ENCODE results near the gene SLC5A6.

The SLC5A6 gene

DNA sequence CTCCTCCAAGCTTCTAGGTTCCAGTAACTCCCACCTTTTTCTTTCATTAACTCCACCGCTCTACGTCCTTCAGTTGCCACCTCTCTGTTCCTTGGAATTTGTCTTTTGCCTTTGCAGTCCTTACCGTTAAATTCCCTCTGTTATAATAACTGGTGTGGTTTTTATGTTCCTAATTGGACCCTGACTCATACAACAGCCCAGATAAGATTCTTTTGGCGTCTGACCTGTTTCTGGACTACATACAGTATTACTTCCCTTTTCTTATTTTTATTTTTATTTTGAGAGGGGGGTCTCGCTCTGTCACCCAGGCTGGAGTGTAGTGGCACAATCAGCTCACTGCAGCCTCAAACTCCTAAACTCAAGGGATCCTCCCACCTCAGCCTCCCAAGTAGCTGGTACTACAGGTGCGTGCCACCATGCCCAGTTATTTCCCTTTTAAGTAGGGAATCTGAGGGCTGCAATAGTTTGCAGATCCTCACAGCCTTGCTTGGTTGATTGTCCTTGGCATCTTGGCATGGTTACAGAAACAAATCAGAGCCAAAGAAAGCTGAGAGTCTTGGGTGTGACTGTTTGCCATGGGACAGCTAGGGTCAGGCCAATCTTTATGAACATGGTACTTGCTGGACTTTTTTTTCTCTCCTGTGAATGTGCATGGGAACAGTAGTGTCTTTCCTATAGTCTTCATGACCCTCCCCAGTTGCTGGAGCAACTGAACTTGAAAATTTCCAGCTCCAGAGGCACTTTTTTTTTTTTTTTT is 41.3 kb downstream of the SLC5A6 start:
- DNase-seq: no peak

- DNase-seq: no peak
Measured at GRCh38 chr2:27164960-27165763, 46.9 kb downstream of the SLC5A6 start.

- no peak for DNase-seq
Measured at GRCh38 chr2:27162151-27163121, 49.6 kb downstream of the SLC5A6 start.

DNA sequence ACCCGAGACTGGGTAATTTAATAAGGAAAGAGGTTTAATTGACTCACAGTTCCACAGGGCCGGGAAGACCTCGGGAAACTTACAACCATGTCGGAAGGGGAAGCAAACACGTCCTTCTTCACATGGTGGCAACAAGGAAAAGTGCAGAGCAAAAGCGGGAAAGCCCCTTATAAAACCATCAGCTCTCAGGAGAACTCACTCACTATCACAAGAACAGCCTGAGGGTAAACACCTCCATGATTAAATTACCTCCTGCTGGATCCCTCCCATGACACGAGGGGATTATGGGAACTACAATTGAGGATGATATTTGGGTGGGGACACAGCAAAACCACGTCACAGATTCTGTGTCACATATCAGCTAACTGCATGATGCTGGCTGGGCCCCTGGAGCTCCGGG is 51.9 kb downstream of the SLC5A6 start:
- DNase-seq: no peak

- DNase-seq: no peak
Measured at GRCh38 chr2:27159271-27159670, 52.8 kb downstream of the SLC5A6 start.

DNA sequence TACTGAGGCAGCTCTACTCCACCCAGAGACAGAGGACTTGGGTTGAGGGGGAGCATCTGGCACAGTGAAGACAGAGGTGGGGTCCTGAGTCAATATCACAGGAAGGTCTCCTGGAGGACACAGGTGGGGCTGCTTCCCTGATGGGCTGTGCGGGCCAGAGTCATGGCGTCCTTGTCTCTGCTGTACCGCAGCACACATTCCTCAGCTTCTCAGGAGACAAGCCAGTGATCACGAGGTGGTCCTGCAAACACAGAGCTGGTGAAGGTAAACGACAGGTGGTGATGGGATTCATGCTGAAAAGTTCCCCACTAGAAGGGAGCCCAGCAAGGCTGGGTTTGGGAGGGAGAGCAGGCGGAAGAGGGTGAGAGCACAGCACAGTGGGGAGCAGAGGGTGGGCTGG is 53.6 kb downstream of the SLC5A6 start:
- no peak for DNase-seq

DNA sequence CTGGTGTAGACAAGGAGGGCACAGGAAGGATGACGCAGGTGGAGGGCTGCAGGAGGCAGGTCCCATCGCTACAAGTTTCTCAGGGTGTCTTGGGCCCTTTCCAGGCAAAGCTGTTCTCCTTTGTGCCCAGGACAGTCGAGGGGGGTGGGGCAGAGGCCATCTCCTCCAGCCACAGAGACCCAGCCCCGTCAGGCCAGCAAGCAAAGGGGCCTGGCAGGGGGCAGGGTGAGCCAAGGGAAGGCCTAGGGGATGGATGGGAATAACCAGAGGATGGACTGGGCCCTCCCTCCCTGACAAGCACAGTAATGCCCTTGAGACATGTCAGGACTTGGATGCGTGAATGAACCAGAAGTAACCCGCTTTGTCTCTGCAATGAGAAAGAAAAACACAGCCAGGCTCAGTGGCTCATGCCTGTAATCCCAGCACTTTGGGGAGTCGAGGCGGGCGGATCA is 57.0 kb downstream of the SLC5A6 start:
- no peak for DNase-seq

GRCh38 chr2:27154488-27154887 is 57.6 kb downstream of the SLC5A6 start:
- DNase-seq: no peak

DNA sequence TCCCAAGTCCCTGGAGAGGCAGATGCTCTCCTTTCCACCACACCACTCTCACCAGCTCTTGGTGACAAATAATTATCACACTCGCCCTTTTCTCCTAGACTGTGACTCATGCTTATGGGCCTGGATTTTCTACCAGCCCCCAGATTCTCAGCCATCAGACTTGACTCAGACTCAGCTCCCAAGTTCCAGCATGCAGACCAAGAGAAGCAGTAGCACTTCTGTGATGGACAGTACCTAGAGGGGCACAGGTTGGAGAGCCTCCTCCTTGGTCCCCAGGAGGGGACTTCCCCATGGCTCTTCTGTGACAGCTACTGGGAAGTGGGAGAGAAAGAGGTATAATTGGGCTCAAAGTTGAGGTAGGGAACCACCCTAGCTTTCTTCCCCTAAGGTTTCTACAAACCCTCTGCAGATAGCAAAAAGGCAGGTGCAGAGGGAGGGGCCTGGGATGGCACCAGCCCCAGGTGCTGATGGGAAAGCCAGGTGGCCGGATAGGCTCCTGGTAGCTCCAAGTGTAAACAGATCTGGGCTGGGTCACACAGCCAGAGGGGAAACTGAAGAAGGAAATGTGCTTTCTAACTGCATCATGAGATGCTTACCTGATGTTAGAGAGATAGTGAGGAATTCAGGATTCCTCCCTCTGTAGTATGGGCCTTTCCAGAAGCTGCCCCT is 59.1 kb downstream of the SLC5A6 start:
- peak; percentile 28 to 73 for DNase-seq

GRCh38 chr2:27152102-27152795 is 59.8 kb downstream of the SLC5A6 start:
- DNase-seq: no peak

DNA sequence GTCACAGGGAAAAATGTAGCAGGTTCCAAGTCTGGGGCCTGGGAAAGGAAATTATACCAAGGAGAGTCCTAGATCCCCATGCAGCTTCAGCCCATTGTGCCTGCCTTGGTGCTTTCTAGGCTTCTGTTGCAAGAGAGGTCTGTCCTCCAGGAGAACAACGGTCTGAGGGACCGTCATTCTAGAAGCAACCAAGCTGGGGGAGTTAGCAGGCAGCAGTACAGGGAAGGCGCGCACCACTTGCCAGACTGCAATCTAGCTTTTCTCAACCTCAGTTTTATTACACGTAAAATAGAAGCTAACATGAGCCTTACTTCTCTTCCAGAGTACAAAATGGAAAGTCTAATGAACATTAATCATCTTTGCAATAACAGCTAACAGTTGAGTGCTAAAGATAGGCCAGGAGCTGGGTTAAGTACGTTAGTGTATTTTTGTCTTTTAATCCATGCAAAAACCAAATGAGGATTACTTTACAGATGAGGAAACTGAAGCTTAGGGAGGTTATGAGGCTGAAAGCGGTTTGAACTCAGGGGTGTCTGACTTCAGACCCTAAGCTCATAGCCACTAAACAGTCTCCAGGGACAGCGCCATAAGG is 61.3 kb downstream of the SLC5A6 start:
- DNase-seq: no peak

Data from NCI-H2081 (cell line).